GM21526 (cell line): ENCODE measurements around the gene HOXB2.
"Not testable (repeated sequence)": the region's sequence is repeated elsewhere in the genome, so short reads cannot be mapped to it uniquely, and the experiment has no call there.

Experiments
- ATAC-seq: cut with Tn5 transposase; IDR thresholded peaks from one replicate; pipeline ENCODE4 v1.9.1; 2021; ENCODE audit warnings: moderate library complexity; ENCODE audit not compliant: unreplicated experiment, low FRiP score

The HOXB2 gene

DNA sequence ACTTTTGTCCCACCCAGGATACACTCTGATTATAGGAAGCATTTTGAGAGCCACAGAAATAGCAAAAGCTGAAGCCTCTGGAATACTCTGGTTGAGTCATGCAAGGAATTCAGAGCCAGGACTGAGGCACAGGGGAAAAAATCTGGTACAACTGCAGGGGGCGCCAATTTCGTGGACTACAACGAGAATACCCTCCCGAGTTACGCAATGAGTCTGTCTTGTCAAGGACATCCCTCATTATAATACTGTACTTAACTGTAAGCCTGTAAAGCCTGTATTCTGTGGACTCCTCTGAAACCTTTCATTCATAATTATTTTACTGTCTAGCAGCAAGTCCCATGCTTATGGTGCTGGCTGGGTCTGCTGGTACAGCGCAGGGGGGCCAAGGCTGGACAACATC, 21.9 kb downstream of the HOXB2 start:
- ATAC-seq = no peak

DNA sequence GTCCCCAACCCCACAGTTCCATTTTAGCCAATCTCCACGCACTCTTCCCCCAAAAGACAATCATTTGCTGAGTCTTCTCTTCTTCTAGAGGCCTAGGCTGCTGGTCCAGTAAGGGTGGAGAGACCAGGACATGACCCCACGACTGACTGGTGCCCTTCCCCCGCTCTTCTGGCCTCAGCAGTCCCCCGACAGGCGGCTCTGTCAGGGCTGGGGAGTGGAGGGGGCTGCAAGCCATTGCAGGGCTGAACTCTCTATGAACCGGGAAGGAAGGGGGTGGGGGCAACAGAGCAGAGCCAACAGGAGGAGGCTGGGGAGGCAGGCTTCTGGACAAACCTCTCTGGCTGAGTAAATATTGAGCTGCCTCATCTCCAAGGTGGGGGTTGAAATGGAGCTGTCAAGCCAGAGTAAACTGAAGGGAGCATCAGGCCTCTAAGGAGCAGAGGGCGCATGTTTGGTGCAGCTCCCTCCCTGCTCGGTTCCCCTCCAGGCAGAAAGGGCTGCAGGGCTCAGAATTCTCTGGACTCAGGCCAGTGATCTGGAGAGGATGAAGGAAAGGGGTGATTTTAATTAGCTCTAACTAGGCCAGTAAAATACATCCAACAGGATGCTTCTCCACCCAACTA, 22.8 kb downstream of the HOXB2 start:
- ATAC-seq = no peak

DNA sequence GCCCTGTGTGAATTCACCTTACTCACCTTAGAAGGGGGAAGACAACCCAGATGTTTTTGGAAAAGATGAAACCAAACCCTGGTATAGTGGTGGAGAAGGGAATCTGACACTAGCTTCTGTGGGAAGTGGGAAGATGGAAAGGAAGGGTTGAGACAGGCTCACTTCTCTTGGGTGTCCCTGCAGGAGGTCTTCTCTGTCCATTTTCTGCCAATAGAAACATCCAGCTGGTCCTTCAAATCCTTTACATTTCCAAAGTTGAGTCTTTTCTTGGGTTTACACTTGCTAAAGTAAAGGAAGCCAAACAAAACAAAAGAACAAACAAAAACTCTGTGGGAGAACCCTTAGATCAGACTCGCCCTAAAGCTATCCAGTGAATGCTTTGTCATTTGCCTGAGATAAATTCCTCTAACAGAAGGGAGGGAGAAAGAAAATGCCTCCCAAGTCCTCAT, 24.3 kb downstream of the HOXB2 start:
- ATAC-seq = no peak

DNA sequence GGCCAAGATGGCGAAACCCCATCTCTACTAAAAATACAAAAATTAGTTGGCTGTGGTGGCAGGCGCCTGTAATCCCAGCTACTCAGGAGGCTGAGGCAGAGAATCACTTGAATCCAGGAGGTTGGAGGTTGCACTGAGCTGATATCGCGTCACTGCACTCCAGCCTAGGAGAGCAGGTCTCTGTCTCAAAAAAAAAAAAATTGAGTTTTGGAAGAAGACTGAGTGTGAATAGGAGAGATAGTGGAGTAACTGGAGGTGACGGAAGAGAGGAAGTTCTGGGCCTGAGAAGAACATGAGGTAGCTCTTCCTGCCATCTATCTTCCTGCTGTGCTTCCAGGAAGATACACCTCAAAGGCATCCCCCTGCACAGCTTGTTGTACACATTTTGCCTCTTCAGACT, 25.5 kb downstream of the HOXB2 start:
- no peak for ATAC-seq

DNA sequence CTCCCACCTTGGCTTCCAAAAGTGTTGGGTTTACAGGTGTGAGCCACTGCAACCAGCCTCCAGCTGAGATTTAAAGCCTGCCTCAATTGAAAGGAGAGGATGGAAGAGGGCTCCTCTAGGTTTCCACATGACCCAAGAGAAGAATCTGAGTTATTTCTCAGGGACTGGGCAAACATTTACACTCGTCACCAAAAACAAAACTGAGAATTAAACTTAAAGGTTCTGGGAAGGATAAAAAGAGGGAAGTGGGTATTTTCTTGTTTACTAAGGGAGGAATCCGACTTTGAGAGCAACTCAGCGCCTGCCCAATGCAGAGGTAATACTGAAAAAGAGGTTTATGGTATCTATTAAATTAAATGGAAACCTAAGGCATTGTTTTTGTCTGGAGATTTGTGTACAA, 27.4 kb downstream of the HOXB2 start:
- no peak for ATAC-seq

DNA sequence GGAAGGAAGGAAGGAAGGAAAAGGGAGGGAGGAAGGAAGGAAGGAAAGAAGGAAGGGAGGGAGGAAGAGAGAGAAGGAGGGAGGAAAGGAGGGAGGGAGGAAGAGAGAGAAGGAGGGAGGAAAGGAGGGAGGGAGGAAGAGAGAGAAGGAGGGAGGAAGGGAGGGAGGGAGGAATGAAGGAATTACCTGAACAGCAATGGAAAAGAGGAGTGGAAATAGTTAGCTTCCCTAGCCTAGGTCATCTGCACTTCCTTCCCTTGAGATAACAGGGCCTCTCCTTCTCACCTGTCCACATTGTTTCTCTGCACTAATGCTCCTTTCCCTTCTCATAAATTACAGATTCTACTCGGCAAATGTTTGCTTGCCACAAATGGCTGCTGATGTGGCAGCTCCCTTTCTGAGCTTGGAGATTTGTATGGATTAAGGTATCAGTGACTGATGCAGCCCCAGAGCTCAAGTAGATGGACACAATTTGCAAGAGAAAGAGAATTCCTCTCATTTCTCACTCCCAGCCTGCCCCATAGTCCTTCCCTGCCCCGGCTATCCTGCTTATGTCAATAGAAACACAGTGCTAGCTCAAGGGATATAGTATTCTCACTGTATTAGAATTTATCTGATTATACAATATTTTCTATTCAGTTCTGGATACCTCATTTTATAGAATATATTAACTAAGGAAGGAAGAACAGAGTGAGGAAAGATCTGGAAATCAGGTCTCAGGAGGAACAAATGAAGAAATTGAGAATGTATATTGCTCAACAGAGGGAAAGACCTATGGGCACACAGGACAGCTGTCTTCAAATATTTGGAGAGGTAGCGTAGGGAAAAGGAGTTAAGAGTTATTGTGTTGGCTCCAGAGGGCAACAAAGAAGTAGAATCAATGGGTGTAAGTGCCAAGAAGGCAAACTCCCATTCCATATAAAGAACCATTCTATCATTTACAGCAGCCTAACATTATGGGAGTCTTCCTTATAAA, 28.7 kb downstream of the HOXB2 start:
- no peak for ATAC-seq

DNA sequence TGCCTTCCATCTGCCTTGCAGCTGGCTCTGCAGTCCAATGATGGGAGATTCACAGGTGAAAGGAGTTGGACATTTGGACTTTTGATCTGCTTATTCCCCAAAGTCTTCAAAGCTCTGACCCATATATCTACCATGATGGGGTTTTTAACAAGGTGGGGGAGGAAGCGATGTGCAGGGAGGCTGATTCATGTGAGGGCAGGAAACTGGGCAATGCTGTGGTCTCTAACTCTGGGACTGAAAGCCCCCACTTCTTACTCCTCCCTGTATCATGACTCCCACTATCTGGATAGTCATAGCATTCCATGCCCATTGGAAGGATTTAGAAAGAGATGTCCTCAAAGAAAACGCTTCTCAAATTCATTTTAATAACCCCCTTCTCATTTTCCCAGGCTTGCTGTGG, 30.4 kb downstream of the HOXB2 start:
- ATAC-seq = no peak

DNA sequence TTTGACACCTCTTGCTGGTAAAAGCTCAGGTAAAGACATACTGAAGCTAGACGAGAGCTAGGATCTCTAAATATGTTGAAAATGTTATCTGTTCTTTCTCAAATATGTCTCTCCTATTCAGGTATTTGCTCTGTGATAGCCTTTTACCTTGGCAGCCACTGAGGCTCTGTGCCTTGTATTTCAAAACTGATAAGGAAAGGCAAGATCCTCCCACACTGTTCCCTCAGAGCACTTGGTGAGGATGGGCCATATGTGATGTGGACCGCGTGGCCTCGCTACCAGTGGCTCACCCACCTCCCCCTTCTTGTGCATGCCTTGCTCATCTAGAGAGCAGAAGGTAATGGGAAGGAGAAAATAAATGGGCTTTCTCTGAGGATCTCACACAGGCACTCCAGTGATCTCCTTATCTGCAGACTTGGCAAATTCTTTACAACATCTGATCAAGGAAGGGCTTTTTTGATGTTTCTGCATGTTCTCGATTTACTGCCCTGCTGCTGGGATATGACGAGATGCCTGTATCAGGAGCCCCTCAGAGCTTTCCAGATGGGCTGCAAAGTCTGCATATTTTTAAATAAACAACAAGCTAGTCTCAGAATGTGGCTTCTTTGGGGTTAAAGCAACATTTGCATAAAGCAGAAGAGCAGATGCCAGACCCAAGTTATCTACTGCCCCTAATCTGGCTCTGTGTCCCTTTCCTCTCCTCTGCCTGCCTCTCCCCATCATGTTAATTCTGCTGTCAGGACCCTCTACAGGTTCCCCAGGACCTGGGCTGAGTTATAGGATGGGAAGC, 31.0 kb downstream of the HOXB2 start:
- ATAC-seq = no peak

DNA sequence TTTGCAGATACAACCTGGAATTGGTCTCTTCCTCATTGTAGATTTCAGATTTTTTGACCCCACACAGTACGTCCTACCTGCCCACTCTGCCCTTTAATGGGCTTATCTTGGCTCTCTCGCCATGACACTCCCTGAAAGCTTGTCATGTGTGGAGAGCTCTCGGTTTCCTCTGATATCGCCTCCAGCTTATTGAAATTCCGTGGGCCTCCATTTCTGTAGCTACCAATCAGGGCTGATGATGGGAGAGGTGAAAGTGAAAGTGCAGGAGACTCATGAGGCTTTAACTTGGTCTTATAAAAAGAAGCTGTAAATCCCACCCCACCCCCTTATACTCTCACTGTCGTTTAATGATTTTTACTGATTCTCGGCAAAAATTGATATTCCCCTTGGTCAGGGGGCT, 31.8 kb downstream of the HOXB2 start:
- ATAC-seq = no peak

DNA sequence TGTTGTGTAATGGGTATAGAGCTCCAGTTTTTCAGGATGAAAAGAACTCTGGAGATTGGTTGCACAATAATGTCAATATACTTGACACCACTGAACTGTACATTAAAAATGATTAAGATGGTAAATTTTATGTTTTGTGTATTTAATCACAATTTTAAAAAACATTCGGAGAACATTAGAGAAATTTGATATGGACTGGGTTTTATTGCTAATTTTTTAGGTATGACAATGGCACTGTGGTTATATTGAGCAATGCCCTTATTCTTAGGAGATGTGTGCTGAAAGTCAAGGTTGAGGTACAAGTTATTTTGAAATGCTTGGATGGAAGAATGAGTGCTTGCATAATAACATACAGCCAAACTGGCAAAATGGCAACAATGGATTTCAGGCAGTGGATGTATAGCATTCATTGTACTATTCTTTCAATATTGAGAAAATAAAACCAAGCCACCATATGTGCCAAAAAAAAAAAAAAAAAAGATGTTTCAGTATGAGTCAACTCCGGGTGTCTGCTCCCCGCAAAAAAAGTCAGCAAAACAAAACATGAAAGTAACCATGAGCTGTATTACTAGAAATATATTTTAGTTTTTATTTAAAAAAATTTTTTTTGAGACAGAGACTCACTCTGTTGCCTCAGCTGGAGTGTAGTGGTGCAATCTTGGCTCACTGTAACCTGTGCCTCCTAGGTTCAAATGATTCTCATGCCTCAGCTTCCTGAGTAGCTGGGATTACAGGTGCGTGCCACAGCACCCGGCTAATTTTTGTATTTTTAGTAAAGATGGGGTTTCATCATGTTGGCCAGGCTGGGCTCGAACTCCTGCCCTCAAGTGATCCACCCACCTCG, 33.9 kb downstream of the HOXB2 start:
- peak; percentile 51 for ATAC-seq

DNA sequence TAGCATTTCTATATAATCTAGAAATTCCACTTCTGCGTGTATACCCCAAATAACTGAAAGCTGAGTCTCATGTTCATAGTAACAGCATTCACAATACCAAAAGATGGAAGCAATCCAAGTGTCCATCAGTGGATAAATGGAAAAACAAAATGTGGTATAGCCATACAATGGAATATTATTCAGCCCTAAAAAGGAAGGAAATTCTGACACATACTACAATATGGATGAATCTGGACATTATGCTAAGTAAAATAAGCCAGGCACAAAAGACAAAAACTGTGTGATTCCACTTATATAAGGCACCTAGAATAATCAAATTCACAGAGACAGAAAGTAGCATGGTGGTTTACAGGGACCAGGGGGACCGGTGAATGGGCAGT, 34.5 kb downstream of the HOXB2 start:
- ATAC-seq = no peak

DNA sequence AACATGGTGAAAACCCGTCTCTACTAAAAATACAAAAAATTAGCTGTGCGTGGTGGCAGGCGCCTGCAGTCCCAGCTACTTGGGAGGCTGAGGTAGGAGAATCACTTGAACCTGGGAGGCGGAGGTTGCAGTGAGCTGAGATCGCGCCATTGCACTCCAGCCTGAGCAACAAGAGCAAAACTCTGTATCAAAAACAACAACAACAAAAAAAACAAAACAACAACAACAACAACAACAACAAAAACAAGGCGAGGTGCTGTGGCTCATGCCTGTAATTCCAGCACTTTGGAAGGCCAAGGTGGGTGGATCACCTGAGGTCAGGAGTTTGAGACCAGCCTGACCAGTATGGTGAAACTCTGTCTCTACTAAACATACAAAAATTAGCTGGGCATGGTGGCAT, 35.2 kb downstream of the HOXB2 start:
- ATAC-seq = not testable (repeated sequence)

DNA sequence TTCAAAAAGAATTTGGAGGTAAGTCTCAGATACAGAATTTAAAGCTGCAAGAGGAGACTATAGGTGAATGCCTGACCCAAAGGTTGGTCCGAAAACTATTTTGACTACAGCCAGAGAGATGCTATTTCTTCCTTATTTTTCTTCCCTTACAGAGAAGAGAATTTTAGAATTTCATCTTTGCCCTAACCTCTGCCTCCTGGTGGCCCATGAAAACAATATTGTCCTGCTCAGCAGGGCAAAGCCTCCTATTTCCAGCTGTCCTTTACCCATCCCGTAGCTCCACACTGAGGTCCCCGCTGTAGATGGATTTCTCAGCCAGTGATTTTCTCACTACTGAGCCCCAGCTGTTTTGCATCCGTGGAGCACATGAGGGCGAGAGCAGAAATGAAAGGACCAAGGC, 38.7 kb downstream of the HOXB2 start:
- no peak for ATAC-seq

DNA sequence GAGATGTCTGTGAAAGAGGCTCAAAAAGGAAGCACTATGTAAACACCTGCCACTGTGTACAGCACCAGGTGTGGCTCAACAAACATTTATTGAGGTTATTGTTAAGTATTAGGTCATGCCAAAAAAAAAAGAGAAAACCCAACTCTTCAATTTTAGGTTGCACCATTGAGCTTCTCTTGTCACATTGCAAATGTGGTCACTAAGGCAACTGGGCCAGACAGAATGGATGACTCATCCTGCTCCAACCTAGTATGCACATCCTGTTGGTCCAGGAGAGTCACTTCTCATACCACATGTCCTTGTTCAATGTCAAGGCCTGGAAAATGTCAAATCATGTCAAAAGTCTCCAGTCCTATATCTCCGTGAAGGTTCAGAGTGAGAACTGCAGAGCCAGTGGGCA, 39.1 kb downstream of the HOXB2 start:
- no peak for ATAC-seq

DNA sequence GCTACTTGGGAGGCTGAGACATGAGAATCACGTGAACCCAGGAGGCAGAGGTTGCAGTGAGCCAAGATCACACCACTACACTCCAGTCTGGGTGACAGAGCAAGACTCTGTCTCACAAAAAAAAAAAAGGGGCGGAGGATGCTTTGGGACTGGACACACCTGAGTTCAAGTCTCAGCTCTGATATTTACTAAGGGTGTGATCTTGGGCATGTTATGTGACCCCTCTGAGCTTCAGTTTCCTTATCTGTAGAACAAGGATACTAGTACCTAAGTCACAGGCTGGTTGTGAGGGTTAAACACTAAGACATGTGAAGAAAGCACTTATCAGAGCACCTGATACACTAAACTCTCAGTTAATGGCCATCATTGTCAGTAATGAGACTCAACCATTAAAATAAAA, 40.0 kb downstream of the HOXB2 start:
- ATAC-seq = no peak

DNA sequence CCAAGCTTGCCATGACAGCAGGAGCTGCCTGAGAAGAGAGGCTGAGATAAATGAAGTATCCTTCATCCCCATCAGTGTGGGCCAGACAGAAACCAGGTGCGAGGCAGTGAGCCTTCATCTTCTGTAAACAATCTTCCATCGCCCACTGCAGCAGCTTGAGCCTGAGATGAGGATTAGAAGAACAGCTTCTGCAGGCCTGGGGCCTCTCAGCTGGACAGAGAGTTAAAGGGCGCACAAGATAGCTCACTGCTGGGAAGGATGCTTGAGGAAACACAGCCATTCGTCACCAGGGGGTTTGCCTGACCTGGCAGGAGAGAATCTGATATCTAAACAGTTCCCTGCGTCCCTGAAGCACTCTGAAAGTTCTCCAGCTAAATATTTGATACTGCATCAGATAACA, 41.2 kb downstream of the HOXB2 start:
- no peak for ATAC-seq

DNA sequence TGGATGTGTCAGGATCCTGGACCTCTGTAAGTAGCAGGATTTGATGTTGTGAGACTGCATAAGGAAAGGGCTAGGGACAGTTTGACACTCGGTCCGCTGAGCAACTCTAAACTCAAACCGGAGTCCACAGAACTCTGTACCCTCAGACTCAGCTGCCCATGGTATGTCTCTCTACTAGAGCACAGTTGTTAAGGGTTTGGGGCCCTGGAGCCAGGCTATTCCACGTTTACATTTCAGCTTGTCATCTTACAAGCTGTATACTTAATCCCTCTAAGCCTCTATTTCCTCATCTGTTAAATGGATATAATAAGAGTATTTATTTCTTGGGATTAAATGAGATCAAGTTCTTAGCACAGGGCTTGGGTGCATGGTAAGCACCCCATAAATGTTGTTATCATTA, 42.0 kb downstream of the HOXB2 start:
- ATAC-seq = no peak

DNA sequence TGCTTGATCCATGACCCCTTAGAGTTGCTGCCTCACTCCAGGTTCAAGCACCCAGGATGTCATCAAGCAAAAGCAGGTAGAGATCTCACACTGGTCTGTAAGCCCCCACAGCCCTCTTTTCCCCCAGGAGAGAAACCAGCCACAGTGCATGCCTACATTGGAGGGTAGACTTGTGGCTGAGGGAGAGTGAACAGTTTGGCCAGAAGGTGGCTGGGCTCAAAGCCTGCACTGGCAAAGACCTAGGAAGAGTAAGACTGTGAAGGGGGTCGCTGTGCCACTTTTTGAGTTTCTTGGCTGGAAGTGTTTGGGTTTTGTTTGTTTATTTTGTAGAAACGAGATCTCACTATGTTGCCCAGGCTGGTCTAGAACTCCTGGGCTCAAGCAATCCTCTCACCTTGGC, 42.6 kb downstream of the HOXB2 start:
- no peak for ATAC-seq

DNA sequence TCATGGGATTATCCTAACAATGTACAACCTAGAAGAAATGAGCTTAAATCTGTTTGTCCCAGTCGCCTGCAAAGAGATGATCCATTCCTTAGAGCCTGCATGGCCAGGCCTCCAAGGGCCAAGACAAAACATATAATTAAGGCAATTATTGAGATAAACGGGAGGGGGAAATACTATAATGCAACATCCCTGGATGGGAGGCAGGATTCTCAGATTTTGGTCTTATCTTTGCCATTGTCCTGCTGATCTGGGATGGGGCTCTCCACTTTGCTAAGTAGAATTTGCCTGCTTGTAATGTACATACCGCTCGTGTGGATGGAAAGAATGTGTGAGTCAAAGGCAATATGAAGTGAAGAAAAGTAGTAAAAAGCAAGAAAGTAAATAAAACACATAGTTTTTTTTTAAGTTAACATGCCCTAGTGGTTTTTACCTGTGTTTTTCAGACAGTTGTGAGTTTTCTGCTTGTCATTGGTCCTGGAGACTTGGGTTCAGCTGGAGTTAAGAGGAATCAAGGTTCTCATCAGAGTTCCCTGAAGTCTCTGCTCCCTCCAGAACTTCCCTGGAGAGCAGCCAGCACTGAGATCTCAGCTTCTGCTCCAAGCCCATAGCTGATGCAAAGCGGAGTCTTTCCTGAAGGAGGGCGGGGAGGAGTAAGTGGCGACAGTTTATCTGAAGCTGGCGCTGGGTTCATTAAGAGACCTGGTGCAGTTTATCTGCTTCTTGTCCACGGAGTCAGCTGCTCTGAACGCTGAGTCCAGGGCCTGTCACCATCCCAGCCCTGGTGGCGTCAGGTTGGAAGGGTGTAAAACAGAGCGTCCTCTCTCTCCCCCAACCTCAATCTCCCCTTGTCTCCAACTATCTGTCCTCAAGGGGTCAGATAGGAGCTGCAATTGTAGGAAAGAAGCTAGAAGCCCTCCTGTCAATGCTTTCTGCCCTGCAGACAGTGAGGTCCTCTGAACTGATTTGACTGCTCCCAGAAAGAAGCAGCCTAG, 44.2 kb downstream of the HOXB2 start:
- no peak for ATAC-seq
